GM20431 (cell line): Measurements from ENCODE around the gene HCN4.
"Not testable (repeated sequence)": the region's sequence is repeated elsewhere in the genome, so short reads cannot be mapped to it uniquely, and the experiment has no call there.

Source experiments
- in situ Hi-C: fragments of 300-500 bp; cut with MseI, MboI; formaldehyde crosslinking; loops from one replicate; pipeline ENCODE4 v1.15.0; 2020; ENCODE audit warnings: low sequenced_read_pairs; ENCODE audit not compliant: unreplicated experiment

The HCN4 gene

DNA sequence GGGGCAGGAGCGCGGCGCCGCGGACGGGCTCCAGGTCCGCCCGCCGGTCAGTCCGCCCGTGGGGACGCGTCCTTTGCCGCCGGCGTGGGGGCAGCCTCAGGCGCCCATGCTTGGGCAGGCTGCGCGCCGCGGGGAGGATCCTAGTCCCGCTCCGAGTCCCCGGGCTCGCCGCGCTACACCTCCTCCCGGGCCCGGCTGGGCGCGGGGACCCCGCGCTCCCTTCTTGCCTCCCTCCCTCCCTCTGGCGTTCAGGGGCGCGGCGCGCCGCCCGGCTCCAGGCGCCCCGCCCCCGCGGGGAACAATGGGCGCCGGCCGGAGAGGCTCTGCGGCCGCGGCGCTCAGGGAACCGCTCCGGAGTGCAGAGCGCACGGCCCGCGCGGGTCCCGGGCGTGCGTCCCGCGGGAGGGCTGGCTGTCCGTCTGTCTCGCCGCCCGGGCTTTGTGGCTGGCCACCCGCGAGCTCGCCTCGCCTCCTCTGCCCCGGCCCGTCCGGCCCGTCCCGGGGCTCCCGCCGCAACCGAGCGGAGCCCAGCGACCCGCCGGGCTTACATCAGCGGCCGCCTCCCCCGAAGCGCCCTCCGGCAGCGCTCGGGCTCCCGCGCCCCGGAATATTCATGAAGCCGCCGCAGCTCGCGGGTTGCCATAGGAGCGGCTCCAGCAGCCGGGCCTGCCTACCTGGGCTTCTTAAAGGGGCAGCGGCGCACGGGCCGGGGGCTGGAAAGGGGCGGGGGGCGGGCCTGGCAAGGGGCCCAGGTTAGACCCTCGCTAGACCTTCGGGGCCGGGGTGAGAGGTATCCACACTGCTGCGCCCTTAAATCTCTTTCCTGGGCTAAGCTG lies at the start of gene HCN4:
Gene HCN4 (minus strand): TSS at position 658 of the 836 bp plus-strand sequence. CDS start 688 bp downstream, outside the sequence.
- in situ Hi-C loops, result no loop called here

DNA sequence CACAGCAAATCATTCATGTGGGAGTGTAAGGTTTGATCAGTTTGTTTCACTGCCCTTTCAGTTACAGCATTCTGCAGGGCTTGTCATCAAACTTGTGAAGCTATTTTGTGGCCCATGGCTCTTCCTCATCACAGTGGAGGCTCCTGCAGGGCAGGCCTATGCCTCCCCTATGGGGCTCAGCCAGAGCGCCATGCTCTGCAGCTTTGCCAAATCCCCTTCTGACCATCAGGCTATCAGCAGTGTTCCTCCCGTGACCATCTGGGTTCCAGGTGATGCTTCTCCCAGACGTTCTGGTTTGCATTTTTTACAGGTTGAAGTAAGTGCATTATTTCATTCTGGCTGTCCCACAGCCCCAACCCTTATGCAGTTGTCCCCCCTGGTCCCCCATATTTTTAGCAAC lies 46.1 kb upstream of the HCN4 start:
- in situ Hi-C loops, result no loop called here

DNA sequence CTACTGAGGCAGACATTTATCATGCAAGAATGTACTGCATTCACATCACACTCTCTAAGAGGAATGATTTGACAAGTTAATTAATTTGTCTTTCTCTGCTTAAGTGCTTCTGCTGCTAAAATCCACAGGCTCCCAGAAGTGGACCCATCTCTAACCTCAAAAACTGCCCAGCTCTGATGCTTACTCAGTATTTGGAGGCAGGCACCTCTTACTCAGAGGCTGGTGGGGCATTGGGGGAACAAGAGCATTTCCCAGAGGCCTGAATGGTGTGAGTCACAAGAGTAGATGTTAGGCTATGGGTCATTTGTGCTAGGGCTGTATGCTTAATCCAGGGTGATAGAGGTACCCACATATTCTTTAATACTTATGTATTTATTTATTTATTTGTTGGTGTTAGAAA lies 34.4 kb upstream of the HCN4 start:
- in situ Hi-C loops, result no loop called here

DNA sequence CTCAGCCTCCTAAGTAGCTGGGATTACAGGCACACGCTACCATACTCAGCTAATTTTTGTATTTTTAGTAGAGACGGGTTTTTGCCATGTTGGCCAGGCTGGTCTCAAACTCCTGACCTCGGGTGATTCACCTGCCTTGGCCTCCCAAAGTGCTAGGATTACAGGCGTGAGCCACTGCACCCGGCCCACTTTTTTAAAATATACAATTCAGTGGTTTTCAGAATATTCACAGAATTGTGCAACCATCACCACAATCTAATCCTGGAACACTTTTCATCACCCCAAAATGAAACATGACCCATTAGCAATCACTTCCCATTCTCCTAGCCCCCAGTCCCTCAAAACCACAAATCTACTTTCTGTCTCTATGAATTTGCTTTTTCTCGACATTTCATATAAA lies 31.5 kb upstream of the HCN4 start:
- in situ Hi-C loops, result not testable (repeated sequence)

DNA sequence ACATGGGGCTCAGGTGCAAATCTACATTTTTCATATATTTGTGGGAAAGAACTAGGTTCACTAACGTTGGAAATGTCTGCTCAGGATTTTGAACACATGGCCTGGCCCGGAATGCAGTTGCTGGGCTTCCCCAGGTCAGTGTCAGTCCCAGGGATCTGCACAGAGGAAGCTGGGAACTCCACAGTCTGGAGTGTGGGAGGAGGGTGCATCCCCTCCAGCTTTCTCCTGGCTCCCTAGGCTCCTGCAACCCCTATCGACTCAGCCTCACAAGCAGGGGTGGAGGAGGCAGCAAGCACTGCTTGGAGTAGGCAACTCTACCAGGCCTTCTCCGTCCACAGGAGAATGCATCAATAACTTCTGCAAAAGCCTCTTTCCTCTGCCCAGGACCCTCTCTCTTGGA lies 30.1 kb upstream of the HCN4 start:
- in situ Hi-C loops, result no loop called here

DNA sequence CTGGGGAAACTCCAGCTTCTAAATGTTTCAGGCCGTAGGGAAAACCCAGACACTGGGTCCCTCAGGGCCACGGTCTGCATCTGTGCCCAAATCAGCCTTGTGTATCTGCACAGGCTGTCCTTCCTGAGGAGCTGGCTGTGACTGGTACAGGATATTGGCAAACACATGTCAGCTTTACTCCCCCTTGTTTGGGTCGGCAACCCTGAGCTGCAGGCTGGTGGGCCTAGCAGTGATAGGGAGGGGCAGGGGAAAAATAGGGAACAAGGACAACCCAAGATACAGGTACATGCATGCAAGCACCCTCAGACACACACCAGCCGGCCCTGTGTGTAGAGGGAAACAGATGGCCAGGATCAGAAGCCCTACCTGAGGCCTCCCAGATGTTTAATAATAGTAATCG lies 28.7 kb upstream of the HCN4 start:
- in situ Hi-C loops, result no loop called here

DNA sequence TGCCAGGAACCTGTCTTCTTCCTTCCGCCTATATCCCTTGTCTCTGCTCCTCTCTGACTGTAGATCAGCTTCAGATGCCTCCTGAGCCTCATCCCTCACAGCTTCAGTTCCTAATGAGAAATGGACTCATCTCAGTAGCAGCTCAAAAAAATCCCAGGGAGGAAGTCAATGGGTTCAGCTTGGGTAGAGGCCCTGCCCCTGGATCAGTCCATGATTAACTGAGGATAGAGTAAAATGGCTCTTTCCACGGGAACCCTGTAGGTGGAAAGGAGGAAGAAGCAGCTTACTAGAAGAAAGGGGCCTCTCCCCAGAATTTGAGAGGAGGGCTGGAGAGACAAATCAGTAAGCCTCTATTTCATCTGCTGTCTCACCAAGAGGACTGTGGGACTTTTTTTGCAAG lies 26.9 kb upstream of the HCN4 start:
- in situ Hi-C loops, result no loop called here

DNA sequence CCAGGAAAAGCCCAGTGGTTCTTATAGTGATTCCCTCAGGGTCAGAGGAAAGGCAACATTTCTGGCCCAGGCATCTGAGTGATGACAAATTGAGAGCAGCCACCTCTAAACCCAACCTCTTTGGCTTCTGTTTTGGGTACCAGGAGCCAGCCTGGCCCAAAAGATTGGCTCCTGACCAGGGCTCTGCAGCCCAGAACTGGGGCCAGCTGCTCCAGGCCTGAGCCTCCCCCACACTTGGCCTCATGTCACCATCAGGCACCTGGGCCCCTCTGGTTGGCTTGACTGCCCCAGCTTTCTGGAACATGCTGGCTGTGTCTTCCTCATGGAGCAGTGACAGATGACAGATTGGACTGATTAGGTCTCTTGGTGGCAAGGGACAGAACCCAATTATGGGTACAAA lies 26.0 kb upstream of the HCN4 start:
- in situ Hi-C loops, result no loop called here

DNA sequence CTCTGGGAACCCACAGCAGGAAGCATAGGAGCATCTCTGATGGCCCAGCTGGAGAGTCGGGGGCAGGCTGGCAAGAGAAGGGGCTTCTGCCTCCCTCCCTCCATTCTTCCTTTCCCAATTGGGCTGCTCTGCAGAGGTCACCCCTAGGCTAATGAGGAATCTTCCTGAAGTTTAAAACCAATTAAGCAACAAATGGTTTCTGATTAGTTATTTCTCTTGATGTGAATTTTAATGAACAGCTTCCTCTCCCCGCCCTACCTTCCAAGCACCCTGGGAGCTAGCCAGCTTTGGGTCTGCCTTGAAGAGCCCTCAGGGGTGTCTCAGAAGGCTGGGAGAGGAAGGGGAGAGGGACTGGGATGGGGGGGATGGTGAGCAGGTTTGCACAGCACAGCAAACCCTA lies 24.6 kb upstream of the HCN4 start:
- in situ Hi-C loops, result no loop called here

DNA sequence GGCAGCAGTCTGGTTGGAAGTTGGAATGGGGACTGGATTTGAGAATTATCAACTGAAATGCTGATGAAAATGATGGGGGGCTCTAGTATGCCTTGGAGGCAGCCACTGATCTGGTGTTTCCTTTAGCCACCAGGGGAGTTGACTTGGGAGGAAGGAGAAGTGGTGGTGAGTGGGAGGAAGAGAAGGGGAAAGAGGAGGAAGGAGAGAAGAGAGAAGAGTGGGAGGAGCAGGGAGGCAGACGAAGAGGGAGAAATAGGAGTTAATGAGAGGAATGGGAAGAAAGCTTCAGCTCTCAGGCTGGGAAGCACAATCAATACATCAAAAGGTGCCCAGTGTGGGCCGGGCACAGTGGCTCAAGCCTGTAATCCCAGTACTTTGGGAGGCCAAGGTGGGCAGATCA lies 23.3 kb upstream of the HCN4 start:
- in situ Hi-C loops, result no loop called here

DNA sequence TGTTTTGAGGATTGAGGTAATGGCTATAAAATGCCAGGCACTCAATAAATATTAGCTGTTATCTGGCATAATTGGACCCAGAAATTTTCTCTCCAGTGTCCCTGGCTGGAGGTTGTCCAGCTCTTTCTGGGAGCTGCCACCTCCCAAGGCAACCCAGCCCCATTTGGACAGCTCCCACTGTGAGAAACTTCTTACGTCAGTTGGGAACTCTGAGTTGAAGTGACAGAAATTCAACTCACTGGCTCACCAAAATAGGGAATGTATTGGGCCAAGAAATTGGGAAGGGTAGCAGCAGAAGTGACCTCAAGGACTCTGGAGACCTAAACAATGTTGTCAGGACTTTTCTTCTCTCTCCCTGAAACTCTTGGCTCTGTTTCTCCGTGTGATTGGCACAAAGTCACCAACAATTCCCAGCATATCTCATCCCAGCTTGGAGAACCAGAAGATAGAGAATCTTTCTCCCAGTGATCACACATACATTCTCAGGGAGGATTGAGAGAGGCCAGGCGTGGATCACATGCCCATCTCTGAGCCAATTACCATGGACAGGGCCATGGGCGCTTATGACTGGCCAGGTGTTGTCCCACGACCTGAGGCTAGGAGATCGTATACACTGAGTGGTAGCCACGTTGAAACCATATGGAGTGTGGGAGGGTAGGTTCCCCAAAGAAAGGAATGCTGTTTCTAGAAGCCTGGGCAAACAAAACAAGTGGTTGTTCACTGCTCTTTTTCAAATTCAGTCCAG lies 22.5 kb upstream of the HCN4 start:
- in situ Hi-C loops, result no loop called here

DNA sequence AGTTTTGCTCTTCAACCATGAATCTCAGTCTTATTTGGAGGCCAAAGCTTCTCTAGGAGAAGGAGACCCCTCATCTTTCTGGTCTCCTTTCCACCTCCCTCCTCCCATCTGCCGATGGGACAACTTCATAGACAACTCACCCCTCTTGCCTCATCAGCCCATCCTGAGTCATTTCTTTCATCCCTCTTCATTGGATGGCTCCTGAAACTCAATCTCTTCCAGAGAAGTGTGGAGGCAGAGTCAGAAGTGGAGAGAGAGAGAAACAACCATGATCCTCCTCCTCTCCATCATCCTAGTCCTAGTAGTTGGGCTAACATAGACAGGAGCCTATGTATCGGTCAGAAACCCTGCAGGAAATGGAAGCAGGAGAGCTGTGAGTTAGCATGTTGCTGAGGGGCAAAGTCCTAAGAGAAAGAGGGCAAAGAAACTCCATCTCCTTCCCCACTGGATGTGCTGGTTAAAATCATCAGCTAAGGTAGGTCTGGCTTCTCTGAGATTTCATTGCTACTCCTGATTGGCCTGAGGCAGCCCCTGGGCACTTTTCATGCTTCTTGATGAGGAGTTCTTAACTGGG lies 21.3 kb upstream of the HCN4 start:
- in situ Hi-C loops, result no loop called here

DNA sequence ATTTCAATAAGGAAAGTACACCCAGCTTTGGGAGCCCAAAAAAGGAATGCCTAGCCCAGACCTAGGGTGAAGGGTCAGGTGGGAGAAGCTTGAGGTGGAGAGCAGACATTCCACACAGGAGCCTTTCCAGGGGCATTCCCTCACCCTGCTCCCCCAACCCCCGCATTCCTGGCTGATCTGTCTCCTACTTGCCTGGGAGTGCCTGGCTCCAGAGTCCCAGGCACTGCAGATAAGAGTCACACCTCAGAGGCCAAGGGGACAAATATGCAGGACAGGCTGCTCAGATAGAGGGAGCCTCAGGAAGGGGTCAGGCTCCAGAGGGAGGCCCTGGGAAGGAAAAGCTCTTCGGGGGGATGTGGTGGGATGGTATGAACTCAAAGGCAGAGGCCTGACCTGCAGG lies 20.8 kb upstream of the HCN4 start:
- in situ Hi-C loops, result no loop called here

DNA sequence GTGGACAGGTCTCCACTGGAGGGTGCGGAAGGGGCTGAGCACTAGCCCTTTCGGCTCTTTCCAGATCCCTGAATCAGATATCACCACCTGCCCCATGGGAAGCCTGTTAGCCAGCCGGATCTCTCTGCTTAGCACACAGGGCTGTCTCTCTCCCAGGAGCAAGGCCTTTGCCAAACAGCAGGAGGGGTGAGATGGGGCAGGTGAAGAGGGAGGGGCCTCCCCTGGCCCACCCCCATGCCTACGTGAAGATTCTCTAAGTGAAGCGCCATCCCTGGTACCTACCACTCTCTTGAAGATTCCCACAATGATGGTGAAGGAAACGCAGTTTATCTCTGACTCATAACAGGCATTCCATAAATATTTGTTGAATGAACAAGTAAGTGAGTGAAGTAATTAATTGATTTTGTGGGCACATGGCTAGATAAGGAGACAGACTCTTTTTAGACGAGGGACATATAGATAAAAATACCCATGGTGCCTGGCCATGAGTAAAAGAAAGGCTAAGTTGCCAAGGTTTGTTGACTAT lies 19.6 kb upstream of the HCN4 start:
- in situ Hi-C loops, result no loop called here

DNA sequence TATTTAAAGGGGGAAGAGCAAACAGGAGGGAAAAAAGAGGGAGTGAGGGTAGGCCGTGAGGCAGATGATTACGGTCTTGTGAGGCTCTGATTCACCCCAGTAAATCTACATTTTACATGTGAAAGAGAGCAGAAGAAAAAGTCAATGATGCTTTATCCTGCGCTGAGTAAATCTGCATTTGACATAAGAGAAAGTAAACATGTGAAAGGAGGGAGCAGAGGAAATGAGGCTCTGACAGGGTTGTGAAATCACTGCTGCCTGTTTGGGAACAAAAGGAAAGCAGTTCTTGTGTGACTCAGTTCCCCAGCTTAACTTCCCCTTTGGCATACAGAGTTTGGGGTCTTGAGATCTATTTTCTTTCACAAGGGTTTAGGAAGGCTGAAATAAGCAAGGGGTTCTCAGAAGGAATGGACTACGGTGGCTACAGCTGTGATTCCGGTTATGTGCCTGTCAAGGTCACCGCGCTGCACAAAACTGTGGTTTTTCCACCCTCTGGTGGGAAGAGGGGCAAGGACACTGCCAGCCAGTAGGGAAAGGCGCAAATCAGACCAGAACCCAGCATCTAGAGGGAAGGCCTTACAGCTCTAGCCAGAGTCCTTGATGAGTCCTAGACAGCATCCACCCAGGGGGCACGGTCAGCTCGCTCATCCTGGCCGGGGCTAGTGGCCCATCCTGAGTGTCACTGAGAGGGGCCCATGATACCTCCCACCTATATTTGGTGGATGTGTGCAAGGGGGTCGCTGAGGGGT lies 18.9 kb upstream of the HCN4 start:
- in situ Hi-C loops, result no loop called here

DNA sequence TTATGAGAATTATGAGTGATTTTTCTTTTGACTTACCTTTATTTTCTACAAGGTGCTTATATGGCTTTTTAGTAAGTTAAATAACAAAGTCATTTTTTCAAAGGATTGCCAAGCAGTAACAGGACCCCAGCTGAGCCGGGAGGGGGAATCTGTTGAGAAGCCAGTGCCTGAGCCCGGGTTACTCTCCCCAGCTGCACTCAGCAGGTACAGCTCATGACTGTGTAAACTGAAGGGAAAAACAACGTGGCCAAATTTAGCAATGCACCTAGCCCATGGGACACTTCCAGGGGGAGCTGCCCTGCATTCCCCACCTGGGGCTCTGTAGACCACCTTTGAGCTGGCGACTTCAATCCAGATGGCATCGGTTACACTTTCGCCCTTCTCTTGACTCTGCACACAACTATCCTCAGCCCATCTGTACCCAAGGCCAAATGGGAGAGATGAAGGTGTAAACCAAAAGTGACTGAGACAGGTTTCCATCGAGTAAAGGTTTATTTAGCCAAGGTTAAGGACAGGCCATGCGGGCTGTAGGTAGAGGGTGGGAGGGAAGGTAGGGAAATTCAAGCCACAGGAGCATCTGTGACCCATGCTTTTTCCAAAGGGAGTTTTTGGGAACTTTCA lies 18.2 kb upstream of the HCN4 start:
- in situ Hi-C loops, result no loop called here

DNA sequence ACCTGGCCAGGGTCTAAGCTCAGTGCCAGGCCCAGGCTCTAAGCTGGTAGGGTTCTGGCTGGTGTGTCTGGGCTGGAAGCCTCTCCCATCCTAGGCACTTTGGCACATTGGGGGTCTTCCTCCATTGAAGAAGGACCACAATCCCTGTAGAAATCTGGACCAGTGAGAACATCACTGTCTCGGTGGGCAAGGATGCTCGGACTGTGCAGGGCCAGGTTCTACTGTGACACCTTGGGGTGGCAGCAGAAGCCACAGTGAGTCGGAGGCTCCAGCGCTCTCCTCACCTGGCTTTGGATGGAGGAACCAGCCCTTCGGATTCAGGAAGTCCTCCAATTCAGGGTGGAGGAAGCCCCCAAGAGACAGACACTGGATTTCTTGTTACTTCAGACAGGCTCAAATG lies 17.5 kb upstream of the HCN4 start:
- in situ Hi-C loops, result no loop called here

DNA sequence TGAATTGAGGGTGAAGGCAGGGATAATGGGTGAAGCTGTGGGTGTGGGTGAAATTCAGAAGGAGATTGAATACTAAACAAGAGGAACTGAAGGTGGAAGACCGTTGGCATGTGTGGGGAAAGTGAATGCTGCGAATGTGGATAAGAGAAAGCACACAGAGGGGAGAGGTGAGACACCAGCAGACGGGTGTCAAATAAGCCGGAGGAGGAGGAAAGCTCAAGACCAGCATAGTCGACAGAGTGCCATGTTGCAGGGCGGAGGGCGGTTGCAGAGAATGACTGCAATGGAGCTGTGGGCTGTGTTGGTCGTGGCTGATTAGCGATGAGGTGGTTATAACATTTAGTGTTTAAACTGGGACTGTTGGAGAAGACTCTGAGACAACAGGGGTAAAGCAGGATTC lies 16.4 kb upstream of the HCN4 start:
- in situ Hi-C loops, result no loop called here

DNA sequence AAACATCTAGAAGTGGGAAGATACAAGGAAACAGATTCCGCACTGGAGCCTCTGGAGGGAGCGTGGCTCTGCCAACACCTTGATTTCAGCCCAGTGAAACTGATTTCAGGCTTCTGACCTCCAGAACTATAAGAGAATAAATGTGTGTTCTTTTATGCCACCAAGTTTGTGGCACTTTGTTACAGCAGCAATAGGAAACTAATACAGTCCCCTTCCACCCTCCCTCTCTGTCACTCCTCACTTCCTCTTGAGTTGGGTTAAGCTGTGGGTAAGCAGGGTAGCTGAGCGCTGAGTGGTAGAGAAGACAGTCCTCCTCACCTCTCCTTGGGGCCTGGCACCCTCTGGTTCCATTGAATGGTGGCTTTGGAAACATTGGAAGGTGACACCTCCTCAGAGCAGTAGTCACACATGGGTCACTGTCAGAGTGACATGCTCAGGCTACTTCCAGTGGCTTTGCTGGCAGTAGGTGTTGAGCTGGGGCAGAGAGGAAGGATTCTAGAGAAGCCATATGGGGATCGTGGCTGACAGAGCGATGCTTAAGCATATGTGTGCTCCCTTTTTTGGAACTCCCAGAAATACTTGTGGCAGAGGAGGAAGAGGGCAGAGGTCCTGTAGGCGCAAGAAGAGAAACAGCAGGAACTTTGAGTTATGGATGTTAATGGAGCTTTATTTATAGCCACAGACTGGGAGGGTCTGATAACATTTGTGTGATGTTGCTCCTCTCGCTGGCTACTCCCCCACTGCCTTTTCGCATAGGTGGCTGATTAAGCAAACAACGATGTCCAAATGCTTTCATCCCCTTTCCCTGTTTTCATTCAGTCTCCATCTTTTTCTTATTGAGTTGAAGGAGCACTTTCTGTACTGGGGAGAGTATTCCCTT lies 14.8 kb upstream of the HCN4 start:
- in situ Hi-C loops, result no loop called here
